GM04504 (cell line): ENCODE measurements around the gene ASB7.
"Not testable (repeated sequence)": the region's sequence is repeated elsewhere in the genome, so short reads cannot be mapped to it uniquely, and the experiment has no call there.

ENCODE experiments used
- DNase-seq: peaks from one replicate; pipeline ENCODE4 v3.0.0-alpha.2; 2012; ENCODE audit warnings: low read depth

Gene ASB7

DNA sequence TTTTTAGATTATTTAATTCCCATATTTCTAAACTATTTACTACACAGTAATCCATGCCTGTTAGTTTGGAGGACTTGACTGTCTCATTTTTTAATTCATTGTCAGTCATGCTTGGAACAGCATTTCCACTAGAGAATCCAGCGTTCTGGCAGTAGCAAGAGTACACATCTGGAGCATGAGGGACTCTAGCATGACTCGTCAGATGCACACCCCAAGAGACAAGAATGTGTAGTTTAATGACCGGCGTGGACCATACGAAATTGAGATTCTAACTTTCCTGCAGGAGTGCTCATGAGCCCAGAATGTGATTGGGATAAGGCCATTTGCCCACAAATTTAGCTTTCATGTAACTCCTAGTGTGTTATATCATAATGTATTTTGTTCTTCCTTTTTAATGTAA, 48.9 kb downstream of the ASB7 start:
- DNase-seq, result peak; percentile 44

GRCh38 chr15:100652116-100652515, 49.7 kb downstream of the ASB7 start:
- no peak for DNase-seq

DNA sequence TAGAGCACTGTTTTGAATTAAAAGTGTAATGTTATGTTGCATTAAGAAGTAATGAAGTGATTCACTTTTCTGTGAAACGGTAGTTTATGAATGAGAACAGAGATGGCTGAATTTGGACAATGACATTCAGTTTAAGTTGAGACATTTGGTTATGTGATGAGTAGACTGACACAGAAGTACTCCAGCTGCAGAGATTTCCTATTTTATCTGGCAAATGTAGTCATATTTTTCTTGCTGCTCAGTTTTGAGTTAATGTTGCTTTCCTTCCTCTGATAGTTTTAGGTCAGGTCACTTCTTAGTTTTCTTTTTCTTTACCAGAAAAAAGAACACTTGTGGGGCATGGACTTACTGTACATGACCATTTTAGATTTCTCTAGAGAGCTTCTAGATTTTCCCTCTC, 51.2 kb downstream of the ASB7 start:
- no peak for DNase-seq

- DNase-seq, result no peak
Observed at GRCh38 chr15:100658895-100659294, 56.5 kb downstream of the ASB7 start.

DNA sequence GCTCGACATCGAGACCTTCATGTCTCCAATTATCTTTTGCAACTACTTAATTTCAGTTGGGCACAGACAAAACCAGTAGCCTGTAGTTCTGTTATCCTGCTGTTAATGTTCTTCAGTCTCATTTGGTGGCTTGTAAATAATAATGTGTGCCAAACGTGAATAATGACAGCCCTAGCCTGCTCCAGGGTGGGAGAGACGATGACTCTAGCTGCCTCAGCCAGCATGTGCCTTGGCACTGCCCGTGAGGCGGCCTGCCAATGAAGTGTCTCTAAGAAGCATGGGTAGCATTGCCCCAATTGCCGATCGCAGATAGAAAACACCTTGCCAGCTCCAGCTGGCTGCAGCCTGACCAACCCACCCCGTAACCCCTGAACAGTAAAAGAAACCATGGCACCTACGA, 58.8 kb downstream of the ASB7 start:
- DNase-seq, result no peak

- no peak for DNase-seq
Observed at GRCh38 chr15:100663086-100663914, 60.9 kb downstream of the ASB7 start.

DNA sequence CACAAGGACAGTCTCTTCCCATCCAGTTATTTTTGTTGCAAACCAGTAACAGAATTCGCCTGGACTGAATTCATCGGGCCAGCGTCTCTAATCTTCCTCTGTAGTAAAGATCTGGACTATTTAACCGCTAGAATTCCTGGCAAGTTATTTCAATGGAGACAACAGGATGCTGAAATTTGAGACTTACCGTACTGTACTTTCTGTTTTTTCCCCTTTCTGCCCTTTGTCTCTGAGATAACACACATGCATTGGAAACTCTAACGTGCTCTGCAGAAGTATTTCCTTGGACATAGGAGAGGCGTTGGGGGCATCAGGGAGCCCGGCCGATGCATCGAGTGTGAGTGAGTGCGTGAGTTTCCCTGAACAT, 61.5 kb downstream of the ASB7 start:
- DNase-seq, result no peak

- no peak for DNase-seq
Observed at GRCh38 chr15:100665570-100665969, 63.2 kb downstream of the ASB7 start.

DNA sequence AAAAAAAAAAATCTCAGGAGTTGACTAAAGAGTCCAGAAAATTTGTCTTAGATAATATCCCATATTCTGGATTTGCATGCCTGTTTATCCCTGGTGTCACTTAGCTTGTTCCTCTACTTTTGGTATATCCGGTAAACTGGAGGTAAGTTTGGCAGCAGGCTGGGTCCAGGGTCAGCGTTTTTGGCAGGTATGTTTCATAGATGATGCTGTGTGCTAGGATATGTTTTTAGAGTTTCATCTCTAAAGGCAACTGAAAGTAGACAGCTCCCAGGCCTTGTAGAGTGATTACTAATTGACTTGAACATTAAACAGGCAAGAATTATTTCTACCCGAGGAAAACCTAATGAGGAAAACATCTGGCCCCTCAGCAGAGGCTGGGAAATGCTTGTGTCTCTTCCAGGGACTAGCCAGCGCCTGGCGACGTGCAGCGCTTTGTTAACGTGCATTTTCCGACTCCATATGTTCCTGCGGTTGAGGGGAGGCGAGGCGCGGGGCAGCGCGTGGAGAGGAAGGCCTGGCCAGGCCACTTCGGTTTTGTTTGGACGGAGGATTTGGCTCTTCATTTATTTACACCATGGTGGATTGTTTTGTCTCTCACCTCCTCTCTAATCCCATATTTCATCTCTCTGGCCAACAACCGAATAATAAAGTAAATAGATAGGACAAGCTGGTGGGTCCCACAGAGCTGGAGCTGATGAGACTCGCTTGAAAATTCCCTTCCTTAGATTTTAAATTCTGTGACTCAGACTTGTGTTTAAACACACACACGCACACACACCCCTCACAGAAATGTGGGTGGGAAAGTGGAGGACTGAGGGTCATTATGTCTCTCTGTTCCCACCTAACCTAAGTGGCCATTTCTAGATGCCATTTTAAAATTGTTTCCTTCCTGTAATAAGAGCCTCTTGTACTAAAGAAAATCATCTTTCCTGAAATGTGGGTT, 65.3 kb downstream of the ASB7 start:
- peak; percentile 72 for DNase-seq

DNA sequence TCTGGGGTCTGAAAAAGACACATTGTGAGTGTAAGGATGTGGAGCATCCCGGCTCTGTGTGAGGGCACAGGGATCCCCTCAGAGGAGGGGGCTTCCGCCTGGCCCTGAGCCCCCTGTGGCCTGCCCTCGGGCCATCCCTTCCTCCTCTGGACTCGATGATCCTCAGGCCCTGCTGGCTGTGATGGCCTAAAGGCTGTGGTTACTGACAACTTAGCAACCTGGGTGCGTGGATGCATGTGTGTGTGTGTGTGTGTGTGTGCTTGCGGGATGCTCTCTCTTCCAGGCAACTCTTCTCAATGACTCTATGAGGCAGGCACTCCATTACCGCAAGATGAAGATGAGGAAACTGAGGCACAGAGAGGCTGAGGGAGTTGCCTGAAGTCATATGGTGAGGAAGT, 66.0 kb downstream of the ASB7 start:
- no peak for DNase-seq

DNA sequence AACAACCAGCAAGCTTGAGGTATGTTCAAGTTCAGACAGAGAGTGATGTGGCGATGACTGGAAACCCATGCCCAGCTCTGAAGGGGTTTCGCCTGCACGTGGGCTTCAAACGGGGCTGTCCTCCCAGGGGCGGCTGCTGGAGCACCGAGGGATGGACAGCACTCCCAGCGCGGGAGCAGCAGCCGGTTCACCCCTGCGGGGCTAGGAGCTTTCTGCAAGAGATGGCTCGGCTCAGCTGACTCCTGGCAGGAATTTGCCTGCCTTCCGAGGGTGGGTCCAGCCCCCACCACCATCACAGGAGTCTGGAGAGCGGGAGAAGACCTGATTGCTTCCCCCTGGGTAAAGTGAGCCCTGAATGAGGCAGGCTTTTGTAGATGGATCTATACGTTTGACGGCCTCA, 66.9 kb downstream of the ASB7 start:
- DNase-seq, result no peak

- no peak for DNase-seq
Observed at GRCh38 chr15:100670505-100671021, 68.2 kb downstream of the ASB7 start.

- no peak for DNase-seq
Observed at GRCh38 chr15:100671124-100671680, 68.8 kb downstream of the ASB7 start.

DNA sequence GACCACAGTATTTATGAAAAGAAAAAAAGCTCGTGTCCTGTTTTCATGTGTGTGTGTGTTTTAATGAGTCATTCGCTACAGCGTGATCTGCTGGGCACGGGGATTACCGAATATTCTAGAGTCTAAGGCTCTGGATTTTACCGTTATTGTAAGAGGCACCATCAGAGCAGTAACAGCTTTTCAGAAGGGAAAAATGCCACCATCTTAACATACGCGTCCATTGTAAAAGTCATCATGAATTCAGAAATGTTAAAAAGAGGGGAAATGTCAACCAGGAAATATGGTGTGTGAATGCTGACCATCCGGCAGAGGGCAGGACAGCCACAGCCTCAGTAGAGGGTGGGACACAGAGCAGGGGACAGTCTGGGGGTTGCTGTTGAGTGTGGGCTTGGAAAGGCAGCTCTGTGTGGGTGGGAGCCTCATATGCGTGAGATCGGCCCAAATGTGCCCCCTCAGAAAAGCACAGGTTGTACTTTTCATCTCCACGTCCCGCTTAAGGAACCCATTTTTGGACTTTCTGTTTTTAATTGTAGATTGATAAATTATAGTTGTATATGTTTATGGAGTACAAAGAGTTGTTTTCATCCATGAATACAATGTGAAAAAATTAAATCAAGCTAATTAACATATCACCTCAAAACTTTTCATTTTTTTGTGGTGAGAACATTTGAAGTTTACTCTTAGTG, 69.6 kb downstream of the ASB7 start:
- DNase-seq, result no peak

GRCh38 chr15:100672959-100673358, 70.6 kb downstream of the ASB7 start:
- no peak for DNase-seq

- DNase-seq, result not testable (repeated sequence)
Observed at GRCh38 chr15:100679151-100679550, 76.8 kb downstream of the ASB7 start.

DNA sequence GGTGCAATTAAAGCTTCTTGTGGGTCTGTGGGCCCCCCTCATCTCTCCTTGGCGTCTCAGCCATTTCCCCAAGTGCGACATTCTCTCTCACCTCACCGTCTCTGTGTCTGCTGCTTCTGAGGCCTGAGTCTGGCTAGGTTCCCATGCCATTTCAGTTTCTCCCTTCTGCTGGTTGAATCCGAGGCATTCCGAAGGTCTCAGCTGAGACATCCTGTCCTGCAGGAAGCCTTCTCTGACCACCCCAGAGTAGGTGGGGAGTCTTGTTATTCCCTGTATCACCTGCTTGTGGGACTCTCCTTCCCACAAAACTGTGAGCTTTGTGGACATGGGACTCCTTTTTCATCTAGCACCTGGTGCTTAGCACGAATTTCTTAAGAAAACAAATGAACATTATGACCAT, 78.3 kb downstream of the ASB7 start:
- no peak for DNase-seq

DNA sequence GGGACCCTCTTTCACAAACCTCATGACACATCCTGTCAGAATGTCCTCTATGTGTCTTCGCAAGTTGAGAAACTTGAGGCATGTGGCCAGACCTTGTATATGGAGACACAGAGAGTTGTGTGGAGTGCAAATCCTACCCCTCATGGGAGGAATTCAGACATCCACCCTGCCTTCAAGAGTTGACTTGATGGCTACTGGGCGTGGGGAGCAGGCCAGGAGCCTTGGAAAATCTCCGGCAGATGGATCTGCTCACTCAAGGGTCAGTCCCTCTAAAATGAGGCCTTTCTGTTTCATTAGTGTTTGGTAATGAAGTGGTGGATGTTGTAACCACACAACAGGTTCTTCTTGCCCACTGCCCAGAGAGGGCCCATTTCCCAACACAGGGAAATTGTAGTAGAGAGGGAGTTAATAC, 79.0 kb downstream of the ASB7 start:
- no peak for DNase-seq

DNA sequence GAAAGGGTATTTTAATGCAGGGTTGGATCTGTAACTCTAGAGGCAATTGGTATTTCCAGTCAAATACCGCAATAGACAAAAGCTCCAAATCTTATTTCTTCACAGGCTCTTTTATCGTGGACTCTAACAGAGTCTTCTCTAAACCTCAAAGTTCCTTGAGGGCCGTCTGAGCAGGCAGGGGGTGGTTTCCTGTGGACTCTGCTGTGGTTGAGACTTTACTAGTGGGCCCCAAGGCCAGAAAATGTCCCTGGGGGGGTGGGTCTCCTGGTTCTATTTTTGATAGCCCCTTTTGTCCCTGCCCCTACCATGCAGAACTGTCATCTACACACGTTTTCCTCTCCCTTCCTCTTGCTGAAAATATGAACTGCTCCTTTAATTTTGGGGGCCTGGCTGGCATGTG, 80.1 kb downstream of the ASB7 start:
- DNase-seq, result no peak

DNA sequence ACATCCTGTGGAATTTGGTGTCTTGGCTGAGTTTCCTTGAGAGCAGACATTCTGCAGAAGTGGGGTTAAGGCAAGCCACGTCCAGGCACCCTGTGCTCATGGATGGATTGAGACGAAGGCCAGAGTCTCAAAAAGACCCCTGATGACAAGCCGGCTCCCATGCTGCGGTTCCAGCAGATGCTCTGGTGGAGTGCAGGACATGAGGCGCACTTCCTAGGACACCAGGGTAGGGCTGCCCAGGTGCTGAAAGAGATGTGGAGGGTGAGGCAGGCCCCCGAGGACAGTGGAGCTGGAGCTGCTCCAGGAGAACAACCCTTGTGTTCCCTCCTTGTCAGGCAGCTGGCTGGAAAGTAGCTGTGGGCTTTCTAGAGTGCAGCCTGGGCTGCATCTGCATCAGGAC, 81.0 kb downstream of the ASB7 start:
- DNase-seq, result no peak

DNA sequence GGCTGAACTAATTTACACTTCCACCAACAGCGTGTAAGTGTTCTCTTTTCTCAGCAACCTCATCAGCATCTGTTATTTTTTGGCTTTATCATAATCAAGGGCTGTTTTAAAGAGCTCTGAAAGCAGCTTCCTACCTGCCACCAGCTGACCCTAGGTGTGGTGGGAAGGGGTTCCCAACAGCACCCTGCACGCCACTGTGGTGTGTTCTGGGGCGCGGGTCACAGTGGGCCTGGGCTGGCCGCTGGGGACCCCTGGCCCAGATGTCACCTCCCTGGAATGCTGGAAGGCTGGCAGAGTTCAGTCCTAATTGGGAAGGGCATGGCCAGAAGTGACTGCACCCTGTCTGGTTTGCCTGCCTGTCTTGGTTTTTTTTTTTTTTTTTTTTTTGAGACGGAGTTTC, 82.2 kb downstream of the ASB7 start:
- no peak for DNase-seq
